ENCODE data around the gene PRR20G. TPM values are rescaled to one million over a fixed set of nuclear protein-coding genes. Genes with fewer than 3 reads are reported as not detected.

The PRR20G gene
- total and polyA plus RNA-seq, 2 donors (not counting 1 experiment from before 2014, with no cell fraction given) = not detected

DNA sequence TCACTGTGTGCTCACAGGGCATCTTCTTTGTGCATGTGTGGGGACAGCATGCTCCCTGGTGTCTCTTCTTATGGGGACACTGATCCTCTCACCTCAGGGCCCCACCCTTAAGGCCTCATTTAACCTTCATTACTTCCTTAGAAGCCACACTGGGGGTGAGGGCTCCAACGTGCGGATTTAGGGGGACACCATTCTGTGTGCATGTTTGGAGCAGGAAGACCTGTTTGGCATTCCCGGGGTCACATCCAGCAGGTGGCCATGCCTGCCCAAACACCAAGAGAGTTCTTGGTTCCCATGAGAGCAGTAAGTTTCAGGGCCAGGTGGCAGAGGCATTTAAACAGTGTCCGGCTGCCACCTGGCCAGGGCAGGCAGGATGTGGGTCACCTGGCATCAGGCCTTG is 24.8 kb downstream of the PRR20G start:
- Histone ChIP-seq H3K79me2 (ENCODE audit: control insufficient read depth, insufficient read depth, low read length) (no peaks in the 10 kb centered on the region), H3K27me3 (ENCODE audit: control insufficient read depth, insufficient read depth, low read length) (no peaks in the 10 kb centered on the region), H3K9me3 (ENCODE audit: control insufficient read depth, insufficient read depth, low read depth, low read length) (no peaks in the 10 kb centered on the region), H3K4me2 (ENCODE audit: extremely low read depth, insufficient read depth, low read length) (no peak overlapping the region), H4K20me1 (ENCODE audit: control insufficient read depth, extremely low read depth, insufficient read depth, low read length) (no peaks in the 10 kb centered on the region), H3K4me3 (replicated peaks in 1 of 4; ENCODE audit: control extremely low read depth in 1 of 4, insufficient read depth in 1 of 4, low read depth in 3 of 4, low read length in 4 of 4) (no peak overlapping the region), H3K4me1 (ENCODE audit: control insufficient read depth, extremely low read depth, insufficient read depth, low read length) (no peaks in the 10 kb centered on the region), H3K9ac (ENCODE audit: insufficient read depth, low read length) (no peak overlapping the region), H3K27ac (ENCODE audit: insufficient read depth, low read length) (no peak overlapping the region), H2AFZ (ENCODE audit: low read length) (no peak overlapping the region), H3K36me3 (ENCODE audit: control insufficient read depth, insufficient read depth, low read length) (no peaks in the 10 kb centered on the region)
- no peak for TF ChIP-seq CTCF (conservative IDR thresholded peaks at IDR 0.05 in 1 of 2, IDR thresholded peaks at IDR 0.05 in 1 of 2; ENCODE audit: low read depth in 1 of 2, low read length in 2 of 2)
- no peak for TF ChIP-seq EZH2 (IDR thresholded peaks at IDR 0.05; ENCODE audit: low read length, missing control alignments)
- DNase-seq (ENCODE audit: low read depth in 2 of 2) = no peak

DNA sequence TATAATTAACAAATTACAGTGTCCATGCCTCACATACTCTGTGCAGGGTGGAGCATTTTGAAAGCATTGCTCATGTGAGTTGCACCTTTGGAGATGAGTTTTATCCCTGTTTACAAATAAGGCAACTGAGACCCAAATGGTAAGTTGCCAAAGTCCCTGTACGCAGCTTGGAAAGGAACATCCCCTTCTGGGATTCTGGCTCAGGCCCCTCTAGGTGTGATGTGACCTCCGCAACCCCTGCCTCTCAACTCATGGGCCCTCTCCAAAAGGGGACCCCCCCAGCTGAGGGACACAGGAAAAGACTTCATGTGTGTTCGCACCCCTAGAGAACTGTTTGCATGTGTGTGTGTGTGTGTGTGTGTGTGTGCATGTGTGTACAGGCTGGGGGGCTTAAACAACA is 25.3 kb downstream of the PRR20G start:
- Histone ChIP-seq H3K9ac (ENCODE audit: insufficient read depth, low read length) (no peak overlapping the region), H3K4me1 (ENCODE audit: control insufficient read depth, extremely low read depth, insufficient read depth, low read length) (no peaks in the 10 kb centered on the region)

DNA sequence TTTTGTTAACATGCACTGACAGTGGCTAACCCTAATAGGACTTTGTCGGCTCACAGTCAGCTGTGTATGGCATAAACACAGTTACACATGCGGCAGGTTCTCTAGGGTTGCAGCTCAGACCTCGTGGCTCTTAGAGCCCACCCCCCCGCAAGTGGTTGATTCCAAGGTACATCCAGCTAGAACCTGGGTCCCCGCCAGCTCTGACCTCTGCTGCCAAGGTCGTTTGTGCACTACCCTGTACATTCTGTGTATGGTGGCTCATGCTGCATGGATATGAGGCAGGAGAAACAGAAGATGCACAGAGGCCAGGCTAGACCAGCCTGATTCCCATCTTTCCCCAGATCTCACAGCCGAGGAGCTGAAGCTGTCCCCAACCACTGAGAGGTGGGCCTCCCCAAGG is 25.9 kb downstream of the PRR20G start:
- Histone ChIP-seq H3K79me2 (ENCODE audit: control insufficient read depth, insufficient read depth, low read length) (no peaks in the 10 kb centered on the region), H4K20me1 (ENCODE audit: control insufficient read depth, extremely low read depth, insufficient read depth, low read length) (no peaks in the 10 kb centered on the region), H3K36me3 (ENCODE audit: control insufficient read depth, insufficient read depth, low read length) (no peaks in the 10 kb centered on the region), H3K4me3 (replicated peaks in 1 of 4; ENCODE audit: control extremely low read depth in 1 of 4, insufficient read depth in 1 of 4, low read depth in 3 of 4, low read length in 4 of 4) (no peak overlapping the region), H3K4me2 (ENCODE audit: extremely low read depth, insufficient read depth, low read length) (no peak overlapping the region), H2AFZ (ENCODE audit: low read length) (no peak overlapping the region), H3K27ac (ENCODE audit: insufficient read depth, low read length) (no peak overlapping the region), H3K9me3 (ENCODE audit: control insufficient read depth, insufficient read depth, low read depth, low read length) (no peaks in the 10 kb centered on the region), H3K4me1 (ENCODE audit: control insufficient read depth, extremely low read depth, insufficient read depth, low read length) (no peaks in the 10 kb centered on the region), H3K9ac (ENCODE audit: insufficient read depth, low read length) (no peak overlapping the region), H3K27me3 (ENCODE audit: control insufficient read depth, insufficient read depth, low read length) (no peaks in the 10 kb centered on the region)
- DNase-seq (ENCODE audit: low read depth in 2 of 2) = no peak
- no peak for TF ChIP-seq CTCF (conservative IDR thresholded peaks at IDR 0.05 in 1 of 2, IDR thresholded peaks at IDR 0.05 in 1 of 2; ENCODE audit: low read depth in 1 of 2, low read length in 2 of 2)
- TF ChIP-seq EZH2 (IDR thresholded peaks at IDR 0.05; ENCODE audit: low read length, missing control alignments) = no peak

More for the DNA sequence above, 25.3 kb downstream of the PRR20G start:
- Histone ChIP-seq H3K27ac (ENCODE audit: insufficient read depth, low read length) (no peak overlapping the region), H3K4me2 (ENCODE audit: extremely low read depth, insufficient read depth, low read length) (no peak overlapping the region), H3K79me2 (ENCODE audit: control insufficient read depth, insufficient read depth, low read length) (no peaks in the 10 kb centered on the region), H3K27me3 (ENCODE audit: control insufficient read depth, insufficient read depth, low read length) (no peaks in the 10 kb centered on the region), H4K20me1 (ENCODE audit: control insufficient read depth, extremely low read depth, insufficient read depth, low read length) (no peaks in the 10 kb centered on the region), H3K36me3 (ENCODE audit: control insufficient read depth, insufficient read depth, low read length) (no peaks in the 10 kb centered on the region), H3K4me3 (replicated peaks in 1 of 4; ENCODE audit: control extremely low read depth in 1 of 4, insufficient read depth in 1 of 4, low read depth in 3 of 4, low read length in 4 of 4) (no peak overlapping the region), H2AFZ (ENCODE audit: low read length) (no peak overlapping the region), H3K9me3 (ENCODE audit: control insufficient read depth, insufficient read depth, low read depth, low read length) (no peaks in the 10 kb centered on the region)
- no peak for DNase-seq (ENCODE audit: low read depth in 2 of 2)
- no peak for TF ChIP-seq EZH2 (IDR thresholded peaks at IDR 0.05; ENCODE audit: low read length, missing control alignments)
- no peak for TF ChIP-seq CTCF (conservative IDR thresholded peaks at IDR 0.05 in 1 of 2, IDR thresholded peaks at IDR 0.05 in 1 of 2; ENCODE audit: low read depth in 1 of 2, low read length in 2 of 2)

Data from fibroblast of lung (primary cell).